Measurements from ENCODE around the gene SDS.

DNA sequence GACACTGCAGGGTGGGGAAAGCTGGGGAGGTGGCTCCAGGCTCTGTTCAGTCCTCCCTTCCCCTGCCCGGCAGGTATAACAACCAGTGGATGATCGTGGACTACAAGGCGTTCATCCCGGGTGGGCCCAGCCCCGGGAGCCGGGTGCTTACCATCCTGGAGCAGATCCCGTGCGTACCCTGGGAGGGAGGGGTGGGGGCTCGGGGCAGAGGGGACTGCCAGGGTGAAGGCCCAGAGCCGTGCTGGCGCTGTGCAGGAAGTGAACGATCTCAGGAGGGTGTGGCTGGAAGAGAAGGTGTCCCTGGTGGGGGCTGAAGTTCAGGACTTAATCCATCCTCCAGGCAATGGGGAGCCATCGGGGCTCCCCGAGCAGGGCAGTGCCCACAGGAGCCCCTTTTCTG is 18.9 kb downstream of the SDS start:
- TF ChIP-seq EZH2 (IDR thresholded peaks at IDR 0.05; ENCODE audit: insufficient read depth, poor library complexity, severe bottlenecking) (no peak), EZH2phosphoT487 (IDR thresholded peaks at IDR 0.05; ENCODE audit: insufficient read depth, low read depth) (no peak)
